Suprapubic skin (tissue), 4 donors: Measurements from ENCODE around the gene NIPAL4. TPM values are rescaled to one million over a fixed set of nuclear protein-coding genes. Genes with fewer than 3 reads are reported as not detected.

ENCODE experiments used
- DNase-seq, 2 donors: peaks; one replicate each; pipeline ENCODE4 v3.0.0-alpha.2; 2019; ENCODE audit warnings: low spot score in 2 of 2
- H3K27ac ChIP-seq: fragments of 200-600 bp; sonication (generic); one replicate; pipeline ENCODE4 v1.5.1; 2019
- H3K27me3 ChIP-seq: fragments of 200-600 bp; sonication (generic); one replicate; pipeline ENCODE4 v1.5.1; 2019
- H3K36me3 ChIP-seq: fragments of 200-600 bp; sonication (generic); one replicate; pipeline ENCODE4 v1.5.1; 2019
- H3K4me1 ChIP-seq: fragments of 200-600 bp; sonication (generic); one replicate; pipeline ENCODE4 v1.5.1; 2019
- H3K4me3 ChIP-seq: fragments of 200-600 bp; sonication (generic); one replicate; pipeline ENCODE4 v1.5.1; 2019; ENCODE audit warnings: mild to moderate bottlenecking
- H3K9me3 ChIP-seq: fragments of 200-600 bp; sonication (generic); one replicate; pipeline ENCODE4 v1.5.1; 2019
- EP300 ChIP-seq: sonication (generic); formaldehyde crosslinking; IDR thresholded peaks from one replicate; pipeline ENCODE4 v1.6.1; 2017; ENCODE audit warnings: antibody characterized with exemption
- POLR2A ChIP-seq, 2 donors: fragments of 450-650 bp; IDR thresholded peaks; one replicate each; pipeline ENCODE4 v1.6.1; 2017; ENCODE audit warnings: antibody characterized with exemption in 2 of 2, mild to moderate bottlenecking in 2 of 2, moderate library complexity in 2 of 2
- POLR2AphosphoS5 ChIP-seq, 3 donors: sonication (generic); formaldehyde crosslinking; IDR thresholded peaks; one replicate each; pipeline ENCODE4 v1.6.1; 2017; ENCODE audit warnings: antibody characterized with exemption in 3 of 3
- WGBS: methylation state at CpG from one replicate; pipeline ENCODE4 v1.1.5; 2018; 5-methylcytosine and 5-hydroxymethylcytosine counted together
- total RNA-seq, 4 donors: library from RNA; depleted of rRNA; stranded (reverse); fragments of >200 nt; gene quantifications; one replicate each; pipeline ENCODE4 v1.1.0, GENCODE V29; 2016
- TF ChIP-seq, protein P1 (sequence below), 2 donors: fragments of 200-600 bp in 1 of 2; fragments of 450-650 bp in 1 of 2; sonication (generic) in 1 of 2; IDR thresholded peaks; one replicate each; pipeline ENCODE4 v1.5.1; 2016 to 2019; ENCODE audit warnings: antibody characterized with exemption in 2 of 2, mild to moderate bottlenecking in 1 of 2, moderate library complexity in 1 of 2

The NIPAL4 gene
- total RNA-seq, 4 donors from 2014 or later = 45.8 to 111 (median 86.6) TPM

DNA sequence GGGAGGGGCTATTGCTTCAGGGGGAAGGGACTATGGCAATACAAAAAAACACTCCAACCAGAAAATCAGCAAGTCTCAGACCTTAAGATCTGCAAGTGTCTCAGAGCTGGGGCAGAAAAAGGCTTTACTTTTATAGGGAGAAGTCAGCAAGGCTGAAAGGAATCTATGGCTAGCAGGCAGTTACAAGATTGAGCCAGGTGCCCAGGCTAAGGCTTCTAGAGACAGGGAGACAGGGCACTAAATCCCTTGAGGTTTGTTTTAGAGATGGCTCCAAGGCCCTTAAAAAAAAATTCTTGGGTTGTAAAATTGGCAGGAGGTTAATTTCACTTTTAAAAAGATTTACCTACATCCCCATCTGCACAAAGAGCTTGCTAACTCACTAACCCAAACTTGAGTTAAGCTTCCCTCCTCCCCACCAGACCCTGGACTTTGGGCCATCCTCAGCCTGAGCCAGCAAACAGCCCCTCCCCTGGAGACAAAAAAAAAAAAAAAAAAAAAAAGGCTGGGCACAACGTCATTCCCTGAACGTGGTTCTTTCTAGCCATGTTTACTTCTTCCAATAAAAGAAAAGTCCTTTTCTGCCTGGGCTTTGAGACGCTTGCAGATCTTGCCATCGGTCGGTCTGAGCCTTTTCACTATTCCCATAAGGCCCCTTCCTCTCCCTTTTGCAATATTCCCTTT, 17.9 kb downstream of the NIPAL4 start:
- no peak for DNase-seq
- Histone ChIP-seq H3K4me3 (no peak overlapping the region), H3K36me3 (peaks cover 7% of the 10 kb centered on the region), H3K27ac (no peak overlapping the region), H3K27me3 (no peaks in the 10 kb centered on the region), H3K4me1 (no peaks in the 10 kb centered on the region), H3K9me3 (no peaks in the 10 kb centered on the region)
- 61% methylated on average over 5 of the region's 5 CpGs for WGBS
- TF ChIP-seq POLR2AphosphoS5 (IDR thresholded peaks at IDR 0.05) (no peak), EP300 (no peak), POLR2A (IDR thresholded peaks at IDR 0.05) (no peak)
- TF ChIP-seq, protein P1, sequence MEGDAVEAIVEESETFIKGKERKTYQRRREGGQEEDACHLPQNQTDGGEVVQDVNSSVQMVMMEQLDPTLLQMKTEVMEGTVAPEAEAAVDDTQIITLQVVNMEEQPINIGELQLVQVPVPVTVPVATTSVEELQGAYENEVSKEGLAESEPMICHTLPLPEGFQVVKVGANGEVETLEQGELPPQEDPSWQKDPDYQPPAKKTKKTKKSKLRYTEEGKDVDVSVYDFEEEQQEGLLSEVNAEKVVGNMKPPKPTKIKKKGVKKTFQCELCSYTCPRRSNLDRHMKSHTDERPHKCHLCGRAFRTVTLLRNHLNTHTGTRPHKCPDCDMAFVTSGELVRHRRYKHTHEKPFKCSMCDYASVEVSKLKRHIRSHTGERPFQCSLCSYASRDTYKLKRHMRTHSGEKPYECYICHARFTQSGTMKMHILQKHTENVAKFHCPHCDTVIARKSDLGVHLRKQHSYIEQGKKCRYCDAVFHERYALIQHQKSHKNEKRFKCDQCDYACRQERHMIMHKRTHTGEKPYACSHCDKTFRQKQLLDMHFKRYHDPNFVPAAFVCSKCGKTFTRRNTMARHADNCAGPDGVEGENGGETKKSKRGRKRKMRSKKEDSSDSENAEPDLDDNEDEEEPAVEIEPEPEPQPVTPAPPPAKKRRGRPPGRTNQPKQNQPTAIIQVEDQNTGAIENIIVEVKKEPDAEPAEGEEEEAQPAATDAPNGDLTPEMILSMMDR (IDR thresholded peaks at IDR 0.05) = no peak

DNA sequence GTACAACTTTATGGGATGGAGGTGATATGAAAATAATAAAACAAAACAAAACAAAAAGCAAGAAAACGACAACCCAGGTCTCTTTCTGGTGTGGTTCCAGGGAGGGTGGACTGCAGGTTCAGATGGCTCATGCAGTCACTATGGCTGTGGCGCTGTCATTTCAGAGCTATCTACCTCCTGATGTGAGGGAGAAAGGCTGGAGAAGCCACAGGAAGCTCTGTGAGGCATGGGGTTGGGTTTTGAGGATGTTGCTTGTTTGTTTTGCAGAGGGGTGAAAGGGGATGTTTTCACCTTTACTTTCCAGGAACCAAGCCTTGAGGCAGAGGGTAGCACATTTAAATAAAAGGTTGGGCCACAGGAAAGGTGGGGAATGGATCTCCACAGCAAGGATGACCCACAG, 18.7 kb downstream of the NIPAL4 start:
- H3K27me3 ChIP-seq = no peaks in the 10 kb centered on the region
- H3K9me3 ChIP-seq = no peaks in the 10 kb centered on the region
- TF ChIP-seq, protein P1 (IDR thresholded peaks at IDR 0.05) = no peak
- TF ChIP-seq POLR2AphosphoS5 (IDR thresholded peaks at IDR 0.05) (no peak), POLR2A (IDR thresholded peaks at IDR 0.05) (no peak), EP300 (no peak)
- no peak for DNase-seq
- 91% methylated on average over 2 of the region's 2 CpGs for WGBS
- H3K27ac ChIP-seq = no peak overlapping the region
- H3K36me3 ChIP-seq = peaks cover 4% of the 10 kb centered on the region
- no peak overlapping the region for H3K4me3 ChIP-seq
- no peaks in the 10 kb centered on the region for H3K4me1 ChIP-seq

GRCh38 chr5:157479166-157479565, 19.2 kb downstream of the NIPAL4 start:
- H3K27me3 ChIP-seq = no peaks in the 10 kb centered on the region

GRCh38 chr5:157479612-157480510, 19.8 kb downstream of the NIPAL4 start:
- TF ChIP-seq POLR2AphosphoS5 (IDR thresholded peaks at IDR 0.05) (no peak), POLR2A (IDR thresholded peaks at IDR 0.05) (no peak), EP300 (no peak)
- TF ChIP-seq, protein P1 (IDR thresholded peaks at IDR 0.05) = no peak
- DNase-seq = peak in 1 of 2 donors; percentile 39
- Histone ChIP-seq H3K4me1 (peaks cover 5% of the 10 kb centered on the region), H3K9me3 (no peaks in the 10 kb centered on the region), H3K27ac (no peak overlapping the region), H3K4me3 (no peak overlapping the region), H3K27me3 (no peaks in the 10 kb centered on the region), H3K36me3 (no peaks in the 10 kb centered on the region)
- 76% methylated on average over 15 of the region's 15 CpGs for WGBS

More at GRCh38 chr5:157479166-157479565, 19.2 kb downstream of the NIPAL4 start:
- no peak for TF ChIP-seq EP300
- TF ChIP-seq, protein P1 (IDR thresholded peaks at IDR 0.05) = no peak
- TF ChIP-seq POLR2A (IDR thresholded peaks at IDR 0.05) = no peak
- no peak for TF ChIP-seq POLR2AphosphoS5 (IDR thresholded peaks at IDR 0.05)
- H3K27ac ChIP-seq = no peak overlapping the region
- no peaks in the 10 kb centered on the region for H3K4me1 ChIP-seq
- no peaks in the 10 kb centered on the region for H3K36me3 ChIP-seq
- 87% methylated on average over 4 of the region's 4 CpGs for WGBS
- H3K9me3 ChIP-seq = no peaks in the 10 kb centered on the region
- H3K4me3 ChIP-seq = no peak overlapping the region
- DNase-seq = no peak

- WGBS = 86% methylated on average over 4 of the region's 4 CpGs
- no peak for DNase-seq
- Histone ChIP-seq H3K4me1 (peaks cover 9% of the 10 kb centered on the region), H3K4me3 (no peak overlapping the region), H3K27ac (no peak overlapping the region), H3K27me3 (no peaks in the 10 kb centered on the region), H3K9me3 (no peaks in the 10 kb centered on the region), H3K36me3 (no peaks in the 10 kb centered on the region)
- TF ChIP-seq POLR2AphosphoS5 (IDR thresholded peaks at IDR 0.05) (no peak), EP300 (no peak), POLR2A (IDR thresholded peaks at IDR 0.05) (no peak)
- TF ChIP-seq, protein P1 (IDR thresholded peaks at IDR 0.05) = no peak
Measured at GRCh38 chr5:157481265-157481664, 21.3 kb downstream of the NIPAL4 start.
